ENCODE measurements around the gene PIGS.

DNA sequence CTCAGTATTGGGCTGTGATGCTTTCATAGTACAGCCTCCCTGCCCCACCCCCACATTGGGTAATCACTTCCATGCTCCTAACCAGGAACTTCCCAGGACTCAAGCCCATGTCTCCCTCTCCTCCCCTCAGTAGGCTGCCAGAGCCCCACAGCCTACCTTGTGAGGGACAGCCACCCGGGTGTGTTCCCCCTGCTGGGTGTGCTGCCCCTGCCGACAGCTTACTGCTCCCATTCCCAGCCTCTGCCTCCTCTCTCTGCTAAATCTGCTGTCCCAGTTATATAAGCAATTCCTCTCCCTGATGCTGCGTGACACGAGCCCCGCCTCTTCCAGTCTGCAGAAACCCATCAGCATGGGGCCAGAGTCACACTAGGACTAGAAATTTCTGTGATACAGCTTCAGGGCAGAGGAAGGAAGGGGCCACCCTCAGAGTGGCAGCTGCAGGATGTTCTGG, 42.6 kb upstream of the PIGS start, which contains the start of gene RSKR:
- TF ChIP-seq, protein P1, sequence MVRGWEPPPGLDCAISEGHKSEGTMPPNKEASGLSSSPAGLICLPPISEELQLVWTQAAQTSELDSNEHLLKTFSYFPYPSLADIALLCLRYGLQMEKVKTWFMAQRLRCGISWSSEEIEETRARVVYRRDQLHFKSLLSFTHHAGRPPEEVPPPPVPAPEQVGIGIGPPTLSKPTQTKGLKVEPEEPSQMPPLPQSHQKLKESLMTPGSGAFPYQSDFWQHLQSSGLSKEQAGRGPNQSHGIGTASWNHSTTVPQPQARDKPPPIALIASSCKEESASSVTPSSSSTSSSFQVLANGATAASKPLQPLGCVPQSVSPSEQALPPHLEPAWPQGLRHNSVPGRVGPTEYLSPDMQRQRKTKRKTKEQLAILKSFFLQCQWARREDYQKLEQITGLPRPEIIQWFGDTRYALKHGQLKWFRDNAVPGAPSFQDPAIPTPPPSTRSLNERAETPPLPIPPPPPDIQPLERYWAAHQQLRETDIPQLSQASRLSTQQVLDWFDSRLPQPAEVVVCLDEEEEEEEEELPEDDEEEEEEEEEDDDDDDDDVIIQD (CRISPR knock-in tag; IDR thresholded peaks at IDR 0.05; ENCODE audit: low read depth) = no peak
- TF ChIP-seq, protein P2, sequence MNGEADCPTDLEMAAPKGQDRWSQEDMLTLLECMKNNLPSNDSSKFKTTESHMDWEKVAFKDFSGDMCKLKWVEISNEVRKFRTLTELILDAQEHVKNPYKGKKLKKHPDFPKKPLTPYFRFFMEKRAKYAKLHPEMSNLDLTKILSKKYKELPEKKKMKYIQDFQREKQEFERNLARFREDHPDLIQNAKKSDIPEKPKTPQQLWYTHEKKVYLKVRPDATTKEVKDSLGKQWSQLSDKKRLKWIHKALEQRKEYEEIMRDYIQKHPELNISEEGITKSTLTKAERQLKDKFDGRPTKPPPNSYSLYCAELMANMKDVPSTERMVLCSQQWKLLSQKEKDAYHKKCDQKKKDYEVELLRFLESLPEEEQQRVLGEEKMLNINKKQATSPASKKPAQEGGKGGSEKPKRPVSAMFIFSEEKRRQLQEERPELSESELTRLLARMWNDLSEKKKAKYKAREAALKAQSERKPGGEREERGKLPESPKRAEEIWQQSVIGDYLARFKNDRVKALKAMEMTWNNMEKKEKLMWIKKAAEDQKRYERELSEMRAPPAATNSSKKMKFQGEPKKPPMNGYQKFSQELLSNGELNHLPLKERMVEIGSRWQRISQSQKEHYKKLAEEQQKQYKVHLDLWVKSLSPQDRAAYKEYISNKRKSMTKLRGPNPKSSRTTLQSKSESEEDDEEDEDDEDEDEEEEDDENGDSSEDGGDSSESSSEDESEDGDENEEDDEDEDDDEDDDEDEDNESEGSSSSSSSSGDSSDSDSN (CRISPR knock-in tag; IDR thresholded peaks at IDR 0.05) = no peak
- TF ChIP-seq NFIC (IDR thresholded peaks at IDR 0.05; ENCODE audit: low read length) (no peak), FOSL2 (CRISPR knock-in tag; IDR thresholded peaks at IDR 0.05) (no peak)
